ENCODE measurements around the gene CPLX1.

CPLX1 gene

GRCh38 chr4:751676-752075 is 74.3 kb downstream of the CPLX1 start:
- TF ChIP-seq CTCF (conservative IDR thresholded peaks at IDR 0.05; ENCODE audit: low read depth, low read length) = no peak
- no peak overlapping the region for H3K4me3 ChIP-seq (ENCODE audit: low read length)
- no peak for DNase-seq (ENCODE audit: low read depth)

- no peak for TF ChIP-seq CTCF (conservative IDR thresholded peaks at IDR 0.05; ENCODE audit: low read depth, low read length)
- no peak for DNase-seq (ENCODE audit: low read depth)
- H3K4me3 ChIP-seq (ENCODE audit: low read length) = no peak overlapping the region
Observed at GRCh38 chr4:749698-750666, 75.9 kb downstream of the CPLX1 start.

GRCh38 chr4:748461-748860 is 77.5 kb downstream of the CPLX1 start:
- DNase-seq (ENCODE audit: low read depth) = no peak
- no peak overlapping the region for H3K4me3 ChIP-seq (ENCODE audit: low read length)
- TF ChIP-seq CTCF (conservative IDR thresholded peaks at IDR 0.05; ENCODE audit: low read depth, low read length) = no peak

GRCh38 chr4:747546-748170 is 78.3 kb downstream of the CPLX1 start:
- no peak for DNase-seq (ENCODE audit: low read depth)
- no peak for TF ChIP-seq CTCF (conservative IDR thresholded peaks at IDR 0.05; ENCODE audit: low read depth, low read length)
- H3K4me3 ChIP-seq (ENCODE audit: low read length) = no peak overlapping the region

- H3K4me3 ChIP-seq (ENCODE audit: low read length) = no peak overlapping the region
- TF ChIP-seq CTCF (conservative IDR thresholded peaks at IDR 0.05; ENCODE audit: low read depth, low read length) = no peak
- DNase-seq (ENCODE audit: low read depth) = no peak
Observed at GRCh38 chr4:744212-744841, 81.6 kb downstream of the CPLX1 start.

GRCh38 chr4:743463-744211 is 82.3 kb downstream of the CPLX1 start:
- no peak overlapping the region for H3K4me3 ChIP-seq (ENCODE audit: low read length)
- TF ChIP-seq CTCF (conservative IDR thresholded peaks at IDR 0.05; ENCODE audit: low read depth, low read length) = no peak
- DNase-seq (ENCODE audit: low read depth) = no peak
